HG03095 (cell line): Measurements from ENCODE around the gene GPC6.

Experiments used
- ATAC-seq: cut with Tn5 transposase; IDR thresholded peaks from one replicate; pipeline ENCODE4 v1.9.1; 2021; ENCODE audit warnings: moderate library complexity; ENCODE audit not compliant: unreplicated experiment

The GPC6 gene

DNA sequence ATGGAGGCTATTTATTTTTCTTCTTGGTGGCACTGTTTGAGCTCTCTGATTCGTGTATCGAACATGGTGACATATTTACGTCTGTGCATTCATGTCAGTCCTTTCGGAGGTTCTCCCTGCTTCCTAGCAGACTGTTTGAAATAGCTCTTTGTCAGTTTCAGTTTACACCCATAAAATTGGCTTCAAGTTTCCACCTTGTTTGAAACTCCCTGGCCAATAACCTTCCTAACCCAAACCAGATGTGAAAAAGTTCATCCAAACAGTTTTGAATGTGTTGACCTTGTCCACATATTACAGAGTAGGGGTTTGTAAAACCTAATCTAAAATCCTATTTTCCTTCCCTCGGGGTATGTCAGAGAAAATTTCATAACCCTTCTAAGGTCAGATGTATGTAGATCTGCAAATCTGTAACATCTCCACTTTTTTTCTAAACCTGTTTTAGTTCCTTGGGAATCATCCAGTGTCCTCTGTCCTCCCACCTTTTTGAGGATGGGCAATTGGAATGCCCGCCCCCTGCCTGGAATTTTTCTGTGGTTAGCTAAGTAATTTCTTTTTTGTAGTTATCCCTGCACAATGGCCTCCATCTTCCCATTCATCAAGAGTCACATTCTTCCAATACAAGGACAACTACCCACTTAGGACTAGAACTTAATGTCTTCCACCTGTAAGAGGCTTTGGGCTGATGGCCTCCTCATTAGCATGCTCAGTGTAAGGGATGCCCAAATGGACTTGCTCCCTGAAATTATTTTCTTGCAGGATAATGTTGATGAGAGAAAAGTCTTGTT lies 499.8 kb downstream of the GPC6 start:
- no peak for ATAC-seq

DNA sequence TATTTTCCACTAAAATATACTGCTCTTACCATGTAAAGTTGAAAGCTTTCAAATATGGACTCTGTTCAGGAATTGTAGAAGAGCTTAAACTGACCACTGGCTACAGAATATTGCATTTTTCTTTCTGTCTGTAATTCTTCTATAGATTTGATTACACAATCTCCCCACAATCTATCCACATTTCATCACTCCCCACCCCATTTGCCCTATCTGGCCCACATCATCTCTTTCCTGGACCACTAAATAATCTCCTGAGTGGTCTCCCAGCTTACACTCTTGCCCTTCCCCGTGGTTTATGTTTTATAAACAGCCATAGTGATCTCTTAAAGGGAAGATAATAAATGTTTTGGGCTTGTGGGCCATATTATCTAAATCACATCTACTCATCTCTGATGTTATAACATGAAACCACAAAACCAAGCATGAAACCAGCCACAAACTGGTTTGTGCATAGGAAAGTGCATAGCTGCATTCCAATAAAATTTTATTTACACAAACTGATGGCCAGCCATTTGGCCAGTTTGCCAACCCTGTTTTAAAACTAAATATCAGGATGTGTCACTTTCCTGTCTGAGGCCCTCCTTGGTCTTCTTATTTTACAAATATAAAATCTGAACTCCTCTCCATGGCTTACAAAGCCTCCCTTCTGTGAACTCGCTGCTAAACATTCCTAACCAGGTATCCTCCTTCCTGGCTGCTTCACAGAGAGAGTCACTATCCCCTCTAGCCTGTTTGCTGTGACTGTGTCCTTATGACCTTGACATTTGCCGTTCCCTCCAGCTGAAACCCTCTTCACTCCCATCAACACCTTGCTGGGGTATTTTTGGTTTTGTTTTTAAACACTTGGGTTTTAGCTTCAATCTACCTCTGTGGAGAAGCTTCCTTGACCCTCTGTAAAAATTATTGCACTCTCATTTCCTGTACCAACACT lies 500.9 kb downstream of the GPC6 start:
- no peak for ATAC-seq

GRCh38 chr13:93729383-93729782 lies 502.8 kb downstream of the GPC6 start:
- ATAC-seq = no peak

DNA sequence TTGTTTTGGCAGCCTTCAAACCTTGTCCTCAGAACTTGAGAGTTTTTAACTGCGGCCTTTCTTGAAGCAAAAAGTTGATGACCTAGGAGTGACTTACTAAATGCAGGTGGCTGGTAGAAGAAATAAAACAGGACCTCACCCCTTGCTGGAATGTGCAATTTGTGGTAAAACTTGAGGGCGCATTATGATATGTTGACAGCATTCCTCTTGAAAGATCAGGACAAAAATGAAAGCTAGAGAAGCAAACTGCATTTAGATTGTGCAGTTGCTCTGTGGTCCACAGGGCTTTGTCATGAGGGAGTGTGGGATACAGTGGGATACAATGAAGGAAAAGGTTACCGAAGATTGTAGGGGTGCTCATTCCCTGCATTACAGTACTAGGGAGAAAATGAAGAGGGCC lies 504.2 kb downstream of the GPC6 start:
- ATAC-seq = no peak

- ATAC-seq = no peak
Measured at GRCh38 chr13:93732186-93732585, 505.6 kb downstream of the GPC6 start.

DNA sequence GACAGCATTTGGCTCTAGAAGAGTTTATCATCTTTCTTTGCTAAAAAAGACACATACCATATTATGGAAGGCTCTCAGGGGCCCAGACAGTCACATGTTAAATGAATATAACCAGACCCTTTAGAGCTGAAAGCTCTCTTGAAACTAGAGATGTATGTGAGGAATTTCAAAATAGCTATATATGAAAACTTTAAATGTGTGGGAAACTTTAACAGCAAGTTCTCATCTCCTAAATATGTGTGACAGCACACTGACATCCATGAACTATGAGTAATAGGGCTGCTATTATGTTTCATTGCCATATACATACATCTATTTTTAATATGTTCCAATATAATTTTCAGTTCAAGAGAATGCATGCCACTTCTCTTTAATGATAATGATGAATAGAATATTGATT lies 509.5 kb downstream of the GPC6 start:
- no peak for ATAC-seq

DNA sequence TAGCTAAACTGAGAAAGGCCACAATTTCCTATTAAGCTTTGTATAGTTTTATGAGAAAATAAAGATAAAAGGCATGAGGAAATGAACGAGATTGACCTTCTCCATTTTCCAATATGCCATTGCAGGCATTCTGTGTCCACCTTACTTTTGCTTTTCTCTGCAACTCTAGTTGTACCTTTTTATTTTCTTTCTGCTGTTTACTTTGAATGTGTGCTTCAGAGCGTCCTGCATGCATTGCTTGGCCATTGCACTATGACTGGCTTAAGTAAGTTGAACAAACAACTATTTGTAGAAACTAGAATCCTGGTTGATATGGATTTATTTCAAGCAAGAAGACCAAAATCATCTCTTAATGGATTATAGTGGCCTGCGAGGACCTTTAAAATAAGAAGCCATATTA lies 510.3 kb downstream of the GPC6 start:
- ATAC-seq = no peak

DNA sequence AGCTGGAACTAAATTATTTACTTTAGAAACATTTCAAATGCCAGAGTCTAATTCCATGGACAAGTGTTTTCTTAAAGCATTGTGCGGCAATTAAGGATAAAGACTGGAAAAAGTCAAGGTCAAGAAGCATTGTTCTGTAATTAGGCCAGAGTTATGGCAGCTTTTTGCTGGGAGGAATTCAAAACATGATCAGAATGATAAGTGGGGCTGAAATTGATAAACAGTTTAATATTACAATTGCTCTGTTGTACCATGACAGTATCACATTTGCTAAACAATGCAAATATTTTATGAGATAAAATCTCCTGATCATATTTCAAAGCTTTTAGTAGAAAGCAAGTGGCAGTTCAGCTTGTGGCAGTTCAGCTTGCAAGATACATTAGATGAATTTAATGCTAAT lies 513.7 kb downstream of the GPC6 start:
- ATAC-seq = no peak

GRCh38 chr13:93744033-93744432 lies 517.4 kb downstream of the GPC6 start:
- ATAC-seq = no peak

DNA sequence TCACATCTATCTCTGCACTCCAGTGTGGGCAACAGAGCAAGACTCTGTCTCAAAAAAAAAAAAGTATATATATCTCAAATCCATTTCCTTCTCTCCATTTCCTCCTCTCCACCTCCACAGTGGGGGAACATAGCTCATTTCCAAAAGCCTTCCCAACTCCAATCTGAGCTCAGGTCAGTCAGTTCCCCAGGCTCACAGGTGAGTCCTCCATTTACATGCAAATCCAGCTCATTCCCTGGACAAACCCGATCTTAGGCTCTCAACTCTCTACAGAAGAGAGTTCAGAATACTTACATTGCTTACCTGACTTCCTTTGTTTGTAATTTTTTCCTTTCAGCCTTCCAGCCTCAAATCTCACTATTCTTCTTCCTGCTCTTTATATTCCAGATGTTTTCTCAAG lies 518.3 kb downstream of the GPC6 start:
- ATAC-seq = no peak

DNA sequence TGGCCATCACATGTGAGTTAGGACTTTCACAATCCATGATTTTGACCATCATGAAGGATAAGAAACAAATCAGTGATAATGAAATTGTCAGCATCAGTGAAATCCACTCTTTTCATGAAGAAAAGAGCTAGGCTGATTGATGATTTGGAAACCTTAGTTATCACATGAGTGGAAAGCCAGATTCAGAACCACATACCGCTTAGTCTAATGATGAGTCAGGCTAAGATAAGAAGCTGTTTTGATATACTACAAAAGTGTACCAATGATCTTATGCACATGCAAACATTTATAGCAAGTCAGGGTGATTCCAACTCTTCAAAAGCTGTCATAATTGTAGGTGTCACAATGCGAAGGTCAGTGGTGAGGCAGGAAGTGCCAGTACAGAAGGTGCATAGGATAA lies 519.3 kb downstream of the GPC6 start:
- no peak for ATAC-seq

DNA sequence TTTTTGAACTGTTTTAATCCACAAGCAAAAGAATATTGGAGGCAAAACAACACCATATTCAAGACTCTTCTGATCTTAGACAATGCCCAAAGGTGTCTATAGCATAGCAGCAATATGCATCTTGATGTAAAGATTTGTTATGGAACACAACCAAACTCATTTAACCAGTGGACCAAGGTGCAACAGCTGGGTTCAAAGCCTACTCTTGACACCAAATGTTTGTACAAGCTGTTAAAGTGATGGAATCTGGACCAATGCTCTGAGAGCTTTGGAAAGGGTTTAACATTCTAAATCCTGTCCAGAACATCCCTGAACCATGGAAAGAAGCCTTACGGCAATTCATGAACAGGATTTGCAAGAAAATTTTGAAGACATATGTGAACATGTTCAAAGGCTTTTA lies 520.0 kb downstream of the GPC6 start:
- ATAC-seq = no peak

- ATAC-seq = no peak
Measured at GRCh38 chr13:93750676-93751075, 524.1 kb downstream of the GPC6 start.

GRCh38 chr13:93751117-93751516 lies 524.5 kb downstream of the GPC6 start:
- ATAC-seq = no peak

GRCh38 chr13:93752541-93752940 lies 525.9 kb downstream of the GPC6 start:
- no peak for ATAC-seq

DNA sequence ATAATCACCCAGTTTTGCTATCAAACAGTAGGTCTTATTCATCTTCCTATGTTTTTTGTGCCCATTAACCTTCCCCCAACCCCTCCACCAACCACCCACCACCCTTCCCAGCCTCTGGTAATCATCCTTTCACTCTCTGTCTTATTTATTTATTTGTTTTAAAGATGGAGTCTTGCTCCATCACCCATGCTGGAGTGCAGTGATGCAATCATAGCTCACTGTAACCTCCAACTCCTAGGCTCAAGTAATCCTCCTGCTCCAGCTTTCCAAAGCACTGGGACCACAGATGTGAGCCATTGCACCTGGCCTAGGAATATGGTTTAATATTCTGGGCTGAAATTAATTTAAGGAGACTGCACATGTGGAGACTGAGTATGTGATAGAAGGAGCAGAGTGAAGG lies 527.0 kb downstream of the GPC6 start:
- no peak for ATAC-seq

GRCh38 chr13:93755341-93755740 lies 528.7 kb downstream of the GPC6 start:
- no peak for ATAC-seq

- no peak for ATAC-seq
Measured at GRCh38 chr13:93758575-93758974, 532.0 kb downstream of the GPC6 start.

DNA sequence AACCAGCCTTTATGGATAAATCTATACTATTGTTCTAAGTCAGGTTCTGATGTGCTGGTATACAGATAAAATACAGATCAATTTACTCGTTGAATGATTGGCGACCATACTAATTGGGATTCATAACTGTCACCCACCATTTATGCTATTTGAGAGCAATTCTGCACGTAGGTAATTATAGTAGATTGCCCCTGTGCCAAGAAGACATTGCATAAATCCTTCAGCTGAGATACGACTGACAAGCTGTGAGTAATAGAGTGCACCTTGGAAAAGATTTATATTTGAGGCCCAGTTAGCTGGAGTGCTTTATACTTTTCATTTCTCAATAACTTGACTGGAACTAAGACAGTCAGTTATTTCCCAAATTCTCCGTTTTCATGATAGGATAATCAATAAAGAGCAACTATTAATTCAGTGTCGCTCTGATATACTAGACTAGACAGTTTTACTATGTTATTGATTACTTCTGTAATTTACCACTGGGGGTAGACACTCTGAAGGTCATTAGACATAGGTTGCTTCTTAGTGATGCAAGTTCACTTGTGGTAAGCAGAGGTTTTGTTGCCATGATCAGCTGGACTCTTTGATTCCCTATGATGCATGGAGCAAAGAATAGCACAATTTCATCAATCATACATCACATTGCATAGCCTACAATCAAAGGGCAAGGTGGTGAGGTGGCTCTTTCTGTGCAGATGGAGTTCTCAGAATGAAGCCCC lies 536.3 kb downstream of the GPC6 start:
- ATAC-seq = no peak

DNA sequence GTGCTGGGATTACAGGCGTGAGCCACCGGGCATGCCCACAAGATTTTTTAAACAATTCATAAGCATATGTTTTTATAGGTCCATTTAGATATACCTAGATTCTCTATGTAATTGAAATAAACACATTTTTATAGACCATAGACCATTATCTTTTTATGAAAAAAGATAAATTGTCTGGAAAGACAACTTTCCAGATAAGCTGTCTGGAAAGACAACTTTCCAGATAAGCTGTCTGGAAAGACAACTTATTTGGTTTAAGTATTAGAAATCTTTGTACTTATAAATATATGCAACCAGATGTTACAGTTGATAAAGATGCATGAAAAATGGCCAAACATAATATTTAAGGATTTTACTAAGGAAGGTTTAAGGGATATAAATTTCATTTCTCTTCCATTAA lies 538.5 kb downstream of the GPC6 start:
- no peak for ATAC-seq

- ATAC-seq = no peak
Measured at GRCh38 chr13:93765811-93766210, 539.2 kb downstream of the GPC6 start.

DNA sequence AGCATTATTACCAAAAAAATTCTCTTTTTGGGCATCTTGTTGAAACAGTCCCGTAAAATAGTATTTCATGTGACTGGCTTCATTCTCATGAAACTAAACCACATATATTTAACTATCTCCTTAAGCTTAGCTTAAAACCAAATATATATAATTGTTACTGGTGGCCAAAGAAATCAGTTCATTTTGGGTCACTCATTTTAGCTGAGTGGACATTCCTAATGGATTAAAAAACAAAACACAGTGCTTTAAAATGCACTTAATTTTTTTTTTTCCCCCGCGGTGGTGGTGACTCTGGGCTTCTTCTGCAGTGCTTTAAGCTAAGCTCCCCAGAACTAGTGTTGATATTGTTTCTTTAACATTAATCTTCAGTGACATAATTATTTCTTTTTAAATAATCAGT lies 540.1 kb downstream of the GPC6 start:
- ATAC-seq = no peak
